Epidermal melanocyte (primary cell): ENCODE data around the gene JCAD.
"Not testable (repeated sequence)": the region's sequence is repeated elsewhere in the genome, so short reads cannot be mapped to it uniquely, and the experiment has no call there.

Experiments
- DNase-seq: peaks from one replicate; pipeline ENCODE4 v3.0.0; 2011; ENCODE audit warnings: low spot score; ENCODE audit not compliant: insufficient read length

The JCAD gene

GRCh38 chr10:29991382-29991781 lies 68.0 kb downstream of the JCAD start:
- DNase-seq = no peak

- no peak for DNase-seq
These were observed 71.9 kb downstream of the JCAD start for GRCh38 chr10:29987471-29987870.

GRCh38 chr10:29982997-29983648 lies 76.3 kb downstream of the JCAD start:
- no peak for DNase-seq

- DNase-seq = no peak
These were observed 77.9 kb downstream of the JCAD start for GRCh38 chr10:29981510-29981909.

GRCh38 chr10:29980084-29980483 lies 79.3 kb downstream of the JCAD start:
- no peak for DNase-seq

GRCh38 chr10:29979421-29979779 lies 80.0 kb downstream of the JCAD start:
- DNase-seq = not testable (repeated sequence)

- no peak for DNase-seq
These were observed 82.2 kb downstream of the JCAD start for GRCh38 chr10:29977171-29977570.

- DNase-seq = no peak
These were observed 83.3 kb downstream of the JCAD start for GRCh38 chr10:29976134-29976533.

GRCh38 chr10:29974773-29975172 lies 84.6 kb downstream of the JCAD start:
- DNase-seq = no peak

- no peak for DNase-seq
These were observed 85.5 kb downstream of the JCAD start for GRCh38 chr10:29973921-29974320.

- DNase-seq = no peak
These were observed 88.8 kb downstream of the JCAD start for GRCh38 chr10:29970576-29970975.

GRCh38 chr10:29970012-29970396 lies 89.4 kb downstream of the JCAD start:
- DNase-seq = no peak

- DNase-seq = no peak
These were observed 90.0 kb downstream of the JCAD start for GRCh38 chr10:29969255-29970011.

- no peak for DNase-seq
These were observed 90.8 kb downstream of the JCAD start for GRCh38 chr10:29968585-29968984.

- DNase-seq = no peak
These were observed 93.1 kb downstream of the JCAD start for GRCh38 chr10:29966269-29966668.
